HG03354 (cell line): ENCODE measurements around the gene OLFML3.
"Not testable (repeated sequence)": the region's sequence is repeated elsewhere in the genome, so short reads cannot be mapped to it uniquely, and the experiment has no call there.

Source experiments
- ATAC-seq: cut with Tn5 transposase; IDR thresholded peaks from one replicate; pipeline ENCODE4 v1.9.1; 2021; ENCODE audit warnings: mild to moderate bottlenecking; ENCODE audit not compliant: unreplicated experiment, poor library complexity, severe bottlenecking

The OLFML3 gene

GRCh38 chr1:113947388-113948107 lies 31.7 kb upstream of the OLFML3 start:
- no peak for ATAC-seq

DNA sequence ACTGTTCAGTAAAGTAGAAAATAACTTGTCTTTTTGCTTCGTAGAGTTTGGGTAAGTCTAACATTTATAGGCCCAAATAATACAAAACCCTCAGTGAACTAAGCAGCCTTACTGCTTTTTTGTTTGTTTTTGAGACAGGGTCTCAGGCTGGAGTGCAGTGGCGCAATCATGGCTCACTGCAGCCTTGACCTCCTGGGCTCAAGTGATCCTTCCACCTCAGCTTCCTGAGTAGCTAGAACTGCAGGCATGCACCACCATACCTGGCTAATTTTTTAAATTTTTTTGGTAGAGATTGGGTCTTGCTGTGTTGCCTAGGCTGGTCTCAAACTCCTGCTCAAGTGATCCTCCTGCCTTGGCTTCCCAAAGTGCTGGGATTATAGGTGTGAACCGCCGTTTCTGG lies 31.1 kb upstream of the OLFML3 start:
- not testable (repeated sequence) for ATAC-seq

DNA sequence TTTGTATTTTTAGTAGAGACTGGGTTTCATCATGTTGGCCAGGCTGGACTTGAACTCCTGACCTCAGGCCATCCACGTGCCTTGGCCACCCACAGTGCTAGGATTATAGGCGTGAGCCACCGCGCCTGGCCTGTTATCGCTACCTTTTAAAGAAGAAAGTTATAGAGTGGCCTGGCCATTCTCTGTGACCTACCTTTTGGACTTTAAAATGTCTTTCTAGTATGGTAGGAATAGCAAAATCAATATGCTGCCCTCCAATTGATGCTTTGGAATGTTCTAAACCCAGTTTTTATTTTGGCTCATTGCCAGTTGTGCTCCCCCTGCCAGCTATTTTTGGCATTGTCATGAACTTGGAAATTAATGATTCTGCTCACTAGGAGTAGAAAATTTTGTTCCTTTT lies 30.3 kb upstream of the OLFML3 start:
- ATAC-seq, result no peak

- no peak for ATAC-seq
Measured at GRCh38 chr1:113950908-113951307, 28.4 kb upstream of the OLFML3 start.

DNA sequence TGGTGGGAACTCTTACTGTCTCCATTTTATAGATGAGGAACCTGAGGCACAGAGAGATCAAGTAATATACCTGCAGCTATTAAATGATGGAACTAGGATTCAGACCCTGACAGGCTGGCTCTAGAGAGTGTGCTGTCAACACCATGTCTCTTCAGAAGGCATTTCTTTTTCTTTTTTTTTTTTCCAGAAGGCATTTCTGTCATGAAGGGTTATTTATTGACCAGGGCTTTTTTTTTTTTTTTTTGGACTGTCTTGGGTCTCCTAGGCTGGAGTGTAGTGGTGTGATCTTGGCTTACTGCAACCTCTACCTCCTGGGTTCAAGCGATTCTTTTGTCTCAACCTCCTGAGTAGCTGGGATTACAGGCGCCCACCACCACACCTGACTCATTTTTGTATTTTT lies 27.6 kb upstream of the OLFML3 start:
- ATAC-seq, result no peak

DNA sequence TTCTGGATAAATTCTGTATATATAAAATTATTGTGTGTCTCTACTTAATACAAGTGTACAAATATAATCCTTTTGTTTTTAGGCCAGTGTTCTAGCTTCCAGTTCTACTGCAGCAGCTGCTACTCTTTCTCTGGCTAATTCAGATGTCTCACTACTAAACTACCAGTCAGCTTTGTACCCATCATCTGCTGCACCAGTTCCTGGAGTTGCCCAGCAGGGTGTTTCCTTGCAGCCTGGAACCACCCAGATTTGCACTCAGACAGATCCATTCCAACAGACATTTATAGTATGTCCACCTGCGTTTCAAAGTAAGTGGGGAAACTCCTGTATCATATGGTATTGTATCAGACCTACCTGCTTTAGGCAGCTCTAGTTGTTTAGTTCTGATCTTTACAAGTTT lies 21.3 kb upstream of the OLFML3 start:
- no peak for ATAC-seq

DNA sequence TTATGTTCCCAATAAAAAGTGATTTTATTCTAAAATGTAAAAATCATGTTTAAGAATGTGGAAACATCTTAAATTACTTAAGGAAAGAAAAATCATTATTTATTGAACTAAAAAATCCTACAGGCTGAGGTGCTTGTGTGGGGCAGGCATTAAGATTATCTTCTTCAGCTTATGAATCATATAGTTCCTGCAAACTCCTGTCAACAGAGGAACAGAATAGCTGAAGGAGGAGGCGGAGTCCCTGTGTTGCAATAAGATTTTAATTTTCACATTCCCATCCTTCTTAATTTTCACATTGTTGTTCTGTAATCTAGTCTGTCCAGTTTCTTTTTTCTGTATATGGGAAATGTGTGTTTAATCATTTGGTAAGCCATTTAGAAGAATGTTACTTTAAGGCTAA lies 20.6 kb upstream of the OLFML3 start:
- no peak for ATAC-seq

- no peak for ATAC-seq
Measured at GRCh38 chr1:113963281-113963906, 15.9 kb upstream of the OLFML3 start.

GRCh38 chr1:113965703-113966412 lies 13.4 kb upstream of the OLFML3 start:
- ATAC-seq, result no peak

DNA sequence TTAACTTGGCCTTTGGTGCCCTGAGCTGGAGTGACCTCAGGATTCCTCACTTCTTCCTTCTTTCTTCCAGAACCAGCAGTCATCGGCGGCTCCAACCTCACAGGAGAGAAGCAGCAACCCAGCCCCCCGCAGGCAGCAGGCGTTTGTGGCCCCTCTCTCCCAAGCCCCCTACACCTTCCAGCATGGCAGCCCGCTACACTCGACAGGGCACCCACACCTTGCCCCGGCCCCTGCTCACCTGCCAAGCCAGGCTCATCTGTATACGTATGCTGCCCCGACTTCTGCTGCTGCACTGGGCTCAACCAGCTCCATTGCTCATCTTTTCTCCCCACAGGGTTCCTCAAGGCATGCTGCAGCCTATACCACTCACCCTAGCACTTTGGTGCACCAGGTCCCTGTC lies 6.3 kb upstream of the OLFML3 start:
- no peak for ATAC-seq

DNA sequence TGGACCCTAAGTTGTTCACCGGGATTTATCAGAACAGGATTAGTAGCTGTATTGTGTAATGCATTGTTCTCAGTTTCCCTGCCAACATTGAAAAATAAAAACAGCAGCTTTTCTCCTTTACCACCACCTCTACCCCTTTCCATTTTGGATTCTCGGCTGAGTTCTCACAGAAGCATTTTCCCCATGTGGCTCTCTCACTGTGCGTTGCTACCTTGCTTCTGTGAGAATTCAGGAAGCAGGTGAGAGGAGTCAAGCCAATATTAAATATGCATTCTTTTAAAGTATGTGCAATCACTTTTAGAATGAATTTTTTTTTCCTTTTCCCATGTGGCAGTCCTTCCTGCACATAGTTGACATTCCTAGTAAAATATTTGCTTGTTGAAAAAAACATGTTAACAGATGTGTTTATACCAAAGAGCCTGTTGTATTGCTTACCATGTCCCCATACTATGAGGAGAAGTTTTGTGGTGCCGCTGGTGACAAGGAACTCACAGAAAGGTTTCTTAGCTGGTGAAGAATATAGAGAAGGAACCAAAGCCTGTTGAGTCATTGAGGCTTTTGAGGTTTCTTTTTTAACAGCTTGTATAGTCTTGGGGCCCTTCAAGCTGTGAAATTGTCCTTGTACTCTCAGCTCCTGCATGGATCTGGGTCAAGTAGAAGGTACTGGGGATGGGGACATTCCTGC lies 3.9 kb upstream of the OLFML3 start:
- no peak for ATAC-seq

DNA sequence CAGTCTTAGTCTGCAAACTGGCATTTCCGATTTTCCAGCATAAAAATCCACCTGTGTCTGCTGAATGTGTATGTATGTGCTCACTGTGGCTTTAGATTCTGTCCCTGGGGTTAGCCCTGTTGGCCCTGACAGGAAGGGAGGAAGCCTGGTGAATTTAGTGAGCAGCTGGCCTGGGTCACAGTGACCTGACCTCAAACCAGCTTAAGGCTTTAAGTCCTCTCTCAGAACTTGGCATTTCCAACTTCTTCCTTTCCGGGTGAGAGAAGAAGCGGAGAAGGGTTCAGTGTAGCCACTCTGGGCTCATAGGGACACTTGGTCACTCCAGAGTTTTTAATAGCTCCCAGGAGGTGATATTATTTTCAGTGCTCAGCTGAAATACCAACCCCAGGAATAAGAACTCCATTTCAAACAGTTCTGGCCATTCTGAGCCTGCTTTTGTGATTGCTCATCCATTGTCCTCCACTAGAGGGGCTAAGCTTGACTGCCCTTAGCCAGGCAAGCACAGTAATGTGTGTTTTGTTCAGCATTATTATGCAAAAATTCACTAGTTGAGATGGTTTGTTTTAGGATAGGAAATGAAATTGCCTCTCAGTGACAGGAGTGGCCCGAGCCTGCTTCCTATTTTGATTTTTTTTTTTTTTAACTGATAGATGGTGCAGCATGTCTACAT lies 2.5 kb upstream of the OLFML3 start:
- no peak for ATAC-seq

- no peak for ATAC-seq
Measured at GRCh38 chr1:113977906-113978305, 1.4 kb upstream of the OLFML3 start.

GRCh38 chr1:113980110-113980509 lies 836 bp downstream of the OLFML3 start:
- no peak for ATAC-seq

GRCh38 chr1:113981962-113982931 lies 3.0 kb downstream of the OLFML3 start:
- ATAC-seq, result no peak

DNA sequence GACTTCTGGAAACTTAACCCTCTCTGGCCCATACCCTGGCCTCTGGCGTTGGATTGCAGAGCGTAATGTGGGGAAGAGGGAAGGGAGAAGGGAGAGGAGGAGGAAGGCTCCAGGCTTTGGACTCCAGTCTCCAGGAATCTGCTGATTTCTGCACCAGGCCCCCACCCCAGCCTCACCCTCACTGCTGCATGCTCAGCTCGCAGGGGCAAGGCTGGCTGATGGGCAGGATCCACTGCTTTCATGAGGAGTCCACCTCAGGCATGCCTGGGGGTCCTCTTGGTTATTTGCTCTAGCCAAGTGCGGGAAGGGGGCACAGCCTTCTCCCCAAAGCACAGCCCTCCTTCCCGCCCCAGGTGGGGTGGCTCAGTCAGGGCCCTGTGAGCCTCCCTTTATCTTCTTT lies 3.7 kb downstream of the OLFML3 start:
- no peak for ATAC-seq

GRCh38 chr1:113983391-113983790 lies 4.1 kb downstream of the OLFML3 start:
- ATAC-seq, result no peak

DNA sequence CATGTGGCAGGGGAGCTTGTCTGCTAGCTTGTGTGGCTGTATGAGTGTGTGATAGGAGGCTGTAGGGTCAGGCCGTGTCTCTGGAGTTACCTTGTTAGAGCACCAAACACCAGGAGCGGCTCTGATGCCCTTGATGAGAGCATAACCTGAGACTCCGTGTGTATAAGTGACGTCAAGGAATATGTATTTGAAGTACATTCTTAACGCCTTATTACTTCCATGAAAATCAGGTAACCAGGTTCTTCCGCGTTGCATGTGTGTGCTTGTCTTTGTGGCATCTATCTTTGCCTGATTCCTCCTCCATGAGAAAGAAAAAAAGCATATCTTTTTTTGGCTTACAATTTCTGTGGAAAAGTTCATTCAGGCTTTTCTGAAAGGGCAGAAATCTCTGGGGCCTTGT lies 4.6 kb downstream of the OLFML3 start:
- no peak for ATAC-seq

DNA sequence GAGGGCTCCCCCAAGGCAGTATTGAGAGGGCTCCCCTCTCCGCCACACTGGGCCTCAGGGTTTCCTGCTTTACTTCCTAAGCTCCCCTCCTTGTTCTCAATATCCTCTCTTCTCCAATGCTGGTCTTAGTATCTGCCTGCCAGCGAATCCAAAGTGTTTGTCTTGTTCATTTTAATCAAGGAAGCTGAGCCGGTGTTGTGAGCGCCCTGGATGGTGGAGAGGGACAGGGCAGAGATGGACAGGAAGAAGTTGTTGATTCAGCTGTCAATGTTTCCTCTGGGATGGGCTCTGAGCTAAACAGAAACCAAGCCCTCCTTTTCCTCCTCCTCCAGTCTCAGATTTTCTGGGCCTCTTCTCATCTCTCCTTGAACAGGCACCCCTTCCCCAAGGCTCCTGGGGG lies 5.4 kb downstream of the OLFML3 start:
- ATAC-seq, result no peak
